Chondrocyte (in vitro differentiated cells): ENCODE measurements around the gene PRM3. TPM values are rescaled to one million over a fixed set of nuclear protein-coding genes. Genes with fewer than 3 reads are reported as not detected.

Experiments
- DNase-seq: peaks from one replicate; pipeline ENCODE4 v3.0.0; 2021; ENCODE audit warnings: mixed read lengths, low spot score
- H3K27ac Mint-ChIP-seq: one replicate; pipeline ENCODE4 v1.8.0; 2021; ENCODE audit warnings: mild to moderate bottlenecking, moderate library complexity, mixed read lengths; ENCODE audit not compliant: unreplicated experiment
- H3K27me3 Mint-ChIP-seq: 2 replicates; pipeline ENCODE4 v1.8.0; 2021; ENCODE audit warnings: low read depth, mixed read lengths
- H3K36me3 Mint-ChIP-seq: 2 replicates; pipeline ENCODE4 v1.8.0; 2021; ENCODE audit warnings: low read depth, mixed read lengths
- H3K4me1 Mint-ChIP-seq: 2 replicates; pipeline ENCODE4 v1.8.0; 2021; ENCODE audit warnings: low read depth, mild to moderate bottlenecking, mixed read lengths
- H3K4me3 Mint-ChIP-seq: one replicate; pipeline ENCODE4 v1.8.0; 2021; ENCODE audit warnings: mild to moderate bottlenecking, moderate library complexity, mixed read lengths; ENCODE audit not compliant: unreplicated experiment
- H3K9me3 Mint-ChIP-seq: 2 replicates; pipeline ENCODE4 v1.8.0; 2021; ENCODE audit warnings: low read depth, mixed read lengths
- CTCF ChIP-seq: fragments of 200-600 bp; sonication (generic); IDR thresholded peaks from 2 replicates; pipeline ENCODE4 v1.5.0; 2021; ENCODE audit warnings: antibody characterized with exemption, mild to moderate bottlenecking, moderate library complexity
- total RNA-seq: library from RNA; stranded (reverse); gene quantifications from 3 replicates; pipeline ENCODE4 v1.2.1, GENCODE V29; 2021

PRM3 gene
- total RNA-seq, 1 donor from 2014 or later, result not detected

GRCh38 chr16:11257131-11257938 lies 16.1 kb downstream of the PRM3 start:
- peak overlapping the region; percentile 95 for H3K4me3 Mint-ChIP-seq
- H3K27ac Mint-ChIP-seq, result peak overlapping the region; percentile 99
- H3K36me3 Mint-ChIP-seq, result no peaks in the 10 kb centered on the region

DNA sequence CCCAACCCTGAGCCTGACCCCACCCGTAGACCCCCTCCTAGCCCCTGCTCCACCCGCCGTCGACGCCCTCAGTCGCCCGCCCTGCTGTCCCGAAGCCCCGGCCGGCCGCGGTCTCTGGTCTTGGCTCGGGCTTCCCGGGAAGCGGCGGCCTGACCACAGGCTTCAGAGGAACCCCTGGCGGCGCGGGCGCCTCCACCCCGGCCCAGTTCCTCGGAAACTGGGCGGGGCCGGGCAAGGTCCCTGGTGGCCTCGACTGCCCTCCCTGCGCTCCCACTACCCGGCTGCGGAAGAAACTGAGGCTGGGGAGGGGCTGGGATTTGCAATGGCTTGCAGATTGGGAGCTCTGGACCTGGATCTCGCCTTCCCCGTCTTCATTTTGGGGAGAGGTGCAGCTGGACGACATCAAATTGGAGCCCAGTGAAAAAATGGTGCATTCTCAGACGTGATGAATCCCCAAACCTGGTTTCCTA lies 16.7 kb downstream of the PRM3 start:
- no peak for DNase-seq
- no peak for TF ChIP-seq CTCF
- Mint-ChIP-seq H3K9me3 (no peaks in the 10 kb centered on the region), H3K27ac (peak overlapping the region; percentile 99), H3K27me3 (peaks cover 5% of the 10 kb centered on the region), H3K36me3 (no peaks in the 10 kb centered on the region), H3K4me3 (peak overlapping the region; percentile 95), H3K4me1 (peaks cover 32% of the 10 kb centered on the region)

More at GRCh38 chr16:11257131-11257938, 16.1 kb downstream of the PRM3 start:
- Mint-ChIP-seq H3K9me3 (no peaks in the 10 kb centered on the region), H3K4me1 (peaks cover 30% of the 10 kb centered on the region), H3K27me3 (peaks cover 5% of the 10 kb centered on the region)
- DNase-seq, result no peak
- peak; percentile 89 for TF ChIP-seq CTCF

- no peaks in the 10 kb centered on the region for H3K36me3 Mint-ChIP-seq
- DNase-seq, result no peak
- peak within 1 kb of the TSS; percentile 95 for H3K4me3 Mint-ChIP-seq
- H3K27me3 Mint-ChIP-seq, result peaks cover 5% of the 10 kb centered on the region
- peak; percentile 99 for TF ChIP-seq CTCF
- H3K4me1 Mint-ChIP-seq, result peaks cover 32% of the 10 kb centered on the region
- no peaks in the 10 kb centered on the region for H3K9me3 Mint-ChIP-seq
- H3K27ac Mint-ChIP-seq, result peak within 1 kb of the TSS; percentile 99
Measured at GRCh38 chr16:11255737-11256660, 17.4 kb downstream of the PRM3 start, which contains the start of gene SOCS1. TSS of gene SOCS1 (minus strand) at chr16:11256204. CDS start at chr16:11255478, 726 bp downstream.

DNA sequence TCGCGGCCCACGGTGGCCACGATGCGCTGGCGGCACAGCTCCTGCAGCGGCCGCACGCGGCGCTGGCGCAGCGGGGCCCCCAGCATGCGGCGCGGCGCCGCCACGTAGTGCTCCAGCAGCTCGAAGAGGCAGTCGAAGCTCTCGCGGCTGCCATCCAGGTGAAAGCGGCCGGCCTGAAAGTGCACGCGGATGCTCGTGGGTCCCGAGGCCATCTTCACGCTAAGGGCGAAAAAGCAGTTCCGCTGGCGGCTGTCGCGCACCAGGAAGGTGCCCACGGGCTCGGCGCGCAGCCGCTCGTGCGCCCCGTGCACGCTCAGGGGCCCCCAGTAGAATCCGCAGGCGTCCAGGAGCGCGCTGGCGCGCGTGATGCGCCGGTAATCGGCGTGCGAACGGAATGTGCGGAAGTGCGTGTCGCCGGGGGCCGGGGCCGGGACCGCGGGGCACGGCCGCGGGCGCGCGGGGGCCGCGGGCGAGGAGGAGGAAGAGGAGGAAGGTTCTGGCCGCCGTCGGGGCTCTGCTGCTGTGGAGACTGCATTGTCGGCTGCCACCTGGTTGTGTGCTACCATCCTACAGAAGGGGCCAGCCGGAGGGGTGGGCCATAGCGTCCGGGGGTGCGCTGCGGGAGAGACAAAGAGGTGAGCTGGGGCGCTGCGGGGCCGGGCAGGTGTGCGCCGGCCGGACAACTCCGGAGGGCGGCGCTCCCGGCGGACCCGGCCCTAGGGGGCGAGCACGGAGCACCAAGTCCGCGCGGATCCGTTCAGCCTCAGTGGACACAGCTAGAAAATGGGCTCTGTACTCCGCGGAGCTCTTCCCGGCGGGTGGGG lies 18.3 kb downstream of the PRM3 start:
- Mint-ChIP-seq H3K4me1 (peaks cover 32% of the 10 kb centered on the region), H3K36me3 (no peaks in the 10 kb centered on the region), H3K4me3 (peak overlapping the region; percentile 67), H3K27ac (no peak overlapping the region), H3K27me3 (peaks cover 3% of the 10 kb centered on the region), H3K9me3 (no peaks in the 10 kb centered on the region)
- DNase-seq, result no peak
- no peak for TF ChIP-seq CTCF
